Lung (tissue), 12 donors: ENCODE data around the gene POLD4. TPM values are rescaled to one million over a fixed set of nuclear protein-coding genes. Genes with fewer than 3 reads are reported as not detected.

ENCODE experiments used
- ATAC-seq: fragments of 200-7000 bp; cut with Tn5 transposase; one replicate; pipeline ENCODE4 v1.9.1; 2020; ENCODE audit warnings: moderate number of reproducible peaks; ENCODE audit not compliant: insufficient read depth, low FRiP score
- DNase-seq, 3 donors: peaks; one replicate each; pipeline ENCODE4 v3.0.0-alpha.2; 2013 to 2017
- H3K27ac ChIP-seq, 2 donors: one replicate each; pipeline ENCODE4 v1.5.1; 2013; ENCODE audit warnings: mild to moderate bottlenecking in 2 of 2, moderate library complexity in 2 of 2, control low read depth in 1 of 2, inconsistent platforms in 1 of 2, low read depth in 1 of 2, low read length in 1 of 2
- H3K27me3 ChIP-seq, 3 donors: one replicate each; pipeline ENCODE4 v1.5.1; 2013; ENCODE audit warnings: low read length in 2 of 3; ENCODE audit not compliant: control insufficient read depth in 3 of 3, insufficient read depth in 3 of 3
- H3K36me3 ChIP-seq, 4 donors: one replicate each; pipeline ENCODE4 v1.5.1; 2013; ENCODE audit warnings: low read length in 4 of 4, mild to moderate bottlenecking in 1 of 4, moderate library complexity in 1 of 4; ENCODE audit not compliant: control insufficient read depth in 4 of 4, insufficient read depth in 4 of 4
- H3K4me1 ChIP-seq, 5 donors: one replicate each; pipeline ENCODE4 v1.5.1; 2013; ENCODE audit warnings: low read length in 5 of 5, mild to moderate bottlenecking in 2 of 5, moderate library complexity in 1 of 5; ENCODE audit not compliant: control insufficient read depth in 5 of 5, insufficient read depth in 5 of 5
- H3K4me3 ChIP-seq: one replicate; pipeline ENCODE4 v1.5.1; 2013; ENCODE audit warnings: mild to moderate bottlenecking, control low read depth, moderate library complexity
- H3K9ac ChIP-seq, 2 donors: one replicate each; pipeline ENCODE4 v1.5.1; 2013; ENCODE audit warnings: low read length in 2 of 2, control low read depth in 1 of 2; ENCODE audit not compliant: insufficient read depth in 1 of 2
- H3K9me3 ChIP-seq, 4 donors: one replicate each; pipeline ENCODE4 v1.5.1; 2013; ENCODE audit warnings: low read length in 3 of 4, mild to moderate bottlenecking in 1 of 4, moderate library complexity in 1 of 4; ENCODE audit not compliant: control insufficient read depth in 4 of 4, insufficient read depth in 3 of 4
- CTCF ChIP-seq: IDR thresholded peaks from 2 replicates; pipeline ENCODE4 v1.5.1; 2012; ENCODE audit warnings: mild to moderate bottlenecking; ENCODE audit errors: control extremely low read depth, extremely low read depth
- WGBS, 2 donors: extraction: QIAGEN DNeasy Blood & Tissue Kit; methylation state at CpG; one replicate each; pipeline ENCODE4 v1.1.7; 2013; 5-methylcytosine and 5-hydroxymethylcytosine counted together
- polyA plus RNA-seq, 2 donors: library from polyadenylated mRNA; stranded (reverse); fragments of 200-250 nt; gene quantifications; one replicate each; pipeline ENCODE4 v1.2.1, GENCODE V29; 2013
- total RNA-seq, 2 donors: library from RNA; depleted of rRNA in 1 of 2; stranded (reverse); fragments of >200 nt in 1 of 2; gene quantifications; one replicate each; pipeline ENCODE4 v1.2.1, GENCODE V29; 2014 to 2021
- donor health status: control.
- donor health status: control.
- donor health status: Bipolar disorder and iron deficiency.
- donor health status: healthy.
- donor health status: DM: yes; HTN: yes; CAD: no.

The POLD4 gene
- total and polyA plus RNA-seq, 4 donors = 27.4 to 183 (median 101) TPM

- DNase-seq = peak; percentile 59 to 68 (median 62)
- peak overlapping the region in 1 of 2 donors; percentile 64 for H3K9ac ChIP-seq
- H3K4me1 ChIP-seq = peaks cover 14 to 74% (median 37%) of the 10 kb centered on the region in 5 donors
- H3K4me3 ChIP-seq = no peak overlapping the region
- H3K27ac ChIP-seq = peak overlapping the region in 1 of 2 donors; percentile 76
- H3K27me3 ChIP-seq = peaks cover 0 to 6% (median 0%) of the 10 kb centered on the region in 3 donors
- H3K9me3 ChIP-seq = no peaks in the 10 kb centered on the region
- 29 to 33% methylated on average over 8 of the region's 8 CpGs for WGBS, 2 donors
- peak; percentile 3 for TF ChIP-seq CTCF
- no peak for ATAC-seq
- H3K36me3 ChIP-seq = no peaks in the 10 kb centered on the region
Observed at GRCh38 chr11:67371189-67371910, 18.0 kb upstream of the POLD4 start.

DNA sequence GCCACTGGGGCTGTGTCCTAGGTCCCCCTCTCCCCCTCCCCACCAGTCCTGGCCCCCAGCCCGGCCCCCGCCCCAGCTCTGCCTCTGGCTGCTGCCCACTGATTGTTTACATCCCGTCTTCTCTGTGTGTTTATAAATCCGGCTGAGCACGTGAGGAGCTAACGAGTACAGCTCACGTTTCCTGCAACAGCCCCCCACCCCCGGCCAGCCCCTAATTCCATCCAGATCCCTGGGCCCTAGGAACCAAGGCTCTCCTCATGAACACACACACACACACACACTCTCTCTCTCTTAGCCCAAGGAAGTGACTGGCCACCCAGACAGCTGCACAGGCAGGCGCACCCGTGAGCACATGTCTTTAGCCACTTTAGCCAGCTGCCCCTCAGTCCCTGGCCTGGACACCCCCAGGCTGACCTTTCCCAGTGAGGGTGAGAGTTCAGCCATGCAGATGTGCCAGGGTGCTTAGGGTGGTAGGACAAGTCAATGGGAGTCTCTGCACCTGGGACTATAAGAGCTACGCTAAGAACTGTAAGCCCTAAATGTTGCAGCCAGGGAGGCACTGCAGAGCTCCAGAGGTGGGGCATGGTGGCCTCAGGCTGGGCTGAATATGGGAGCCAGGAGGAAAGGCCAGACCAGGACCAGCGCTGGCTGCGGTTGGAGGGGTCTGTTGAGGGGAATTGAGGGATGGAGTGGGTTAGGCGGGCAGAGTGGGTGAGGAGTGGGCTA is 17.2 kb upstream of the POLD4 start:
- Histone ChIP-seq H3K4me3 (no peak overlapping the region), H3K27ac (peak overlapping the region in 1 of 2 donors; percentile 27), H3K9me3 (no peaks in the 10 kb centered on the region), H3K36me3 (no peaks in the 10 kb centered on the region), H3K9ac (peak overlapping the region in 1 of 2 donors; percentile 64), H3K4me1 (peaks cover 14 to 76% (median 44%) of the 10 kb centered on the region in 5 donors), H3K27me3 (no peaks in the 10 kb centered on the region)
- TF ChIP-seq CTCF = no peak
- ATAC-seq = no peak
- 51 to 52% methylated on average over 14 of the region's 14 CpGs for WGBS, 2 donors
- peak; percentile 90 to 97 (median 94) for DNase-seq

DNA sequence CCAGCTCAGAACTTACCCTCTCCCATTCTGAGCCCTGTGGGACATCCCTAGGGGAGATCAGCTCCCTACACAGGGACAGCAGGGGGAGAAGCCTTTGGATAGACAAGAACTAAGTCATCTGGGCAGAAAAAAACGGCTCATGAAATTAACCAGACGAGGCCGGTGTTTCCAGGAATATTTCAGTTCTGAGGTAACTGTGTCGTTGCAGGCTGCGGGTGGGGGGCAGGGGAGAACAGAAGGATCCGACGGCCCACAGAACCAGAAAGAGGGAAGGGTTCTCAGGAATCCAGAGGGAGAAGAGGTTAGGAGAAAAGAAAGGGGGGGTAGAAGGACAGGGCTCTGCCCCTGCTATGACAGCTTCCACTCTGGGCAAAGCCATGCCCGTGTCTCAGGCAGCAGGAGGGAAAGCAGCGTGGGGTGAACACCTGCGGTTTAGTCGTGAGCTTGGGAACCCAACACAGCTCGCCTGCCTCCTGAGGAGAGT is 16.5 kb upstream of the POLD4 start:
- no peak overlapping the region for H3K9ac ChIP-seq
- H3K27ac ChIP-seq = peak overlapping the region in 1 of 2 donors; percentile 33
- no peaks in the 10 kb centered on the region for H3K27me3 ChIP-seq
- no peaks in the 10 kb centered on the region for H3K9me3 ChIP-seq
- H3K4me1 ChIP-seq = peaks cover 14 to 82% (median 48%) of the 10 kb centered on the region in 5 donors
- peaks cover 0 to 6% (median 1%) of the 10 kb centered on the region in 4 donors for H3K36me3 ChIP-seq
- TF ChIP-seq CTCF = no peak
- 39 to 48% methylated on average over 12 of the region's 12 CpGs for WGBS, 2 donors
- DNase-seq (peak in 2 of 3 donors; percentile 40 to 44), ATAC-seq (no peak)
- no peak overlapping the region for H3K4me3 ChIP-seq
